ENCODE measurements around the gene PRORP. TPM values are rescaled to one million over a fixed set of nuclear protein-coding genes. Genes with fewer than 3 reads are reported as not detected.

PRORP gene
- total and polyA plus RNA-seq, 5 donors: 13.8 to 19.6 (median 17.4) TPM

DNA sequence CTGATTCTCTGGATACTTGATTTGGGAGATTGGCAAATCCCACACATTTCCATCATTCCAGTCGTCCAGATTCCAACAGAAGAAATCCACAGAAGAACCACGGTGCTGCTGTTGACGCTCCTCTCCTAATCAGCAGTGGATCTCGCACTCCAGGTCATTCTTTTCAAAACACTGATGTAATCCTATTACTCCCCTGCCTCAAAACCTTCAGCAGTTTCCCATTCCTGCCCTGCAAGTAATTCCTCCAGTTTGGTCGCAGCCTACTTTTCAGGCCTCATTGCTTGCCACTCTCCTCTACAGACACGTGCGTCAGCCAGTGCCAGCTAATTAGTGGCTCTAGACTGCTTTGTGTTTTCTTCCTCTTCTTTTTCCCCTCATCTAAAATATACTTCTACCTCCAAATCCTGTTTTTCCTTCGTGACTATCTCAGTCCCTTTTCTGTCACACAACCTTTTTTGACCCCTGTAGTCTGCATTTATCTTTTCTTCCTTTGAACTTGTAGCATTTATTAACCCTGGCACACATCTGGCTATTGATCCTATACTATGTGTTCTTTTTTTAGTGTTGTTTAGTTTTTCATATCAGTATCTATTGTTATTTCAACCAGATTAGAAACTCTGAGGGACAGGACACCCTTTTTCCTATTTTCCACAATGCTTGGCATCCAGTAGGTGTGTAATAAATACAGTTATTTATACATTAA lies 36.8 kb downstream of the PRORP start:
- Histone ChIP-seq H3K27me3 (ENCODE audit: control insufficient read depth, insufficient read depth) (no peaks in the 10 kb centered on the region), H3K9me3 (ENCODE audit: control insufficient read depth, low read length) (no peaks in the 10 kb centered on the region), H3K4me3 (ENCODE audit: low read length) (no peak overlapping the region), H3K27ac (ENCODE audit: low read length) (no peak overlapping the region), H3K4me1 (ENCODE audit: control insufficient read depth, insufficient read depth, low read length) (peaks cover 4% of the 10 kb centered on the region)
- intact Hi-C loops (cut with DNase I): no loop called here
- 69% methylated on average over 8 of the region's 8 CpGs for WGBS
- DNase-seq (no peak), ATAC-seq (no peak)

DNA sequence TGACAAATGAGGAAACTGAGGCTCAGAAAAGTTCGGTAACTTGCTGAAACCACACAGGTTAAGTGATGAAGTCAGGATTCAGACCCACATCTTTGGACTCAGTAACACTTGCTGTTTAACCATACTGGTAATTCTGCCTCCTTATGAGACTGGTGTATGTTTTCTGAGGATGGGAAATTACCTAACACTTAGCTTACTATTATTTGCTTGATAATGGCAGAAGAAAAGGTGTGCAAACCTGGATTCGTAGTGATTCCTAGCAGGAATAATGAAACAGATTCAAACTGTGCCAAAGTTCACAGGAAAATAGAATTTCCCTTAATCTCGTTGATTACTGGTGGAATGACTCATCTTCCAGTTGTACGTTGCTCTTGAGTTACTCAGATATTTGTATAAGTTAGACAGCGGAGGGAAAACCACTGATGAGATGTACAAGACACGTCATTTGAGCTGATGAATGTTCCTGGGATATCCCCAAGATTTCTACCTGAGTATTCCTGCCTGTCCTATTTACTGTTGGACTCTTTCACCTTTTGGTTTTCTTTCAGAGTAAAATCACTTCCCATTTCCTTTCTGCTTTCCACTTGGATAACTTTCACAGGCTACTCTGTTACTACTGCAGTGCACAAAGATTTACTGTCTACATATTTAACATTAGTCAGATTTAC lies 37.5 kb downstream of the PRORP start:
- peak in 1 of 2 donors; percentile 79 for ATAC-seq

DNA sequence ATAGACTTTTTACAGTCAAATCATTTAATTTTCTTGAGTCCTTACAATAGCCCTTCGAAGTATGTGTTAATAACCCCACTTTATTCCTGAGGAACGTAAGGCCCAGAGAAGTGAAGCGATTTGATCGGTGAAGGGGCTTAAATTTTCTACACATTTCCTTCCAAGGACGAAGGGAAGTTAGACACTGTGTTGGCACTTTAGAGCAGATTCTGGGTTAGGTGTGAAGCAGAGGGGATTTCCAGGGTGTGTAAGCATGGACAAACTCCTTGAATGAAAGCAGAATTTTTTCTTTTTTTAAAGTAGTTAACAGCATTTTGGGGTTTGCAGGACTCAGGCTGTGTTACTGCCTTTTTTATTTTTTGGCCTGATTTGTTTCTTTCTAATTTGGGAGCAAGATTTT lies 38.9 kb downstream of the PRORP start:
- Histone ChIP-seq H3K9me3 (ENCODE audit: control insufficient read depth, low read length) (no peaks in the 10 kb centered on the region), H3K27ac (ENCODE audit: low read length) (no peak overlapping the region), H3K4me1 (ENCODE audit: control insufficient read depth, insufficient read depth, low read length) (peaks cover 3% of the 10 kb centered on the region), H3K4me3 (ENCODE audit: low read length) (no peak overlapping the region), H3K27me3 (ENCODE audit: control insufficient read depth, insufficient read depth) (no peaks in the 10 kb centered on the region)
- intact Hi-C loops (cut with DNase I): no loop called here
- ATAC-seq: no peak
- no peak for DNase-seq
- 69% methylated on average over 5 of the region's 5 CpGs for WGBS

More for the DNA sequence above, 37.5 kb downstream of the PRORP start:
- Histone ChIP-seq H3K9me3 (ENCODE audit: control insufficient read depth, low read length) (no peaks in the 10 kb centered on the region), H3K27me3 (ENCODE audit: control insufficient read depth, insufficient read depth) (no peaks in the 10 kb centered on the region), H3K4me3 (ENCODE audit: low read length) (no peak overlapping the region), H3K27ac (ENCODE audit: low read length) (no peak overlapping the region), H3K4me1 (ENCODE audit: control insufficient read depth, insufficient read depth, low read length) (peaks cover 4% of the 10 kb centered on the region)
- WGBS: 57% methylated on average over 6 of the region's 6 CpGs
- intact Hi-C loops (cut with DNase I): no loop called here
- no peak for DNase-seq

DNA sequence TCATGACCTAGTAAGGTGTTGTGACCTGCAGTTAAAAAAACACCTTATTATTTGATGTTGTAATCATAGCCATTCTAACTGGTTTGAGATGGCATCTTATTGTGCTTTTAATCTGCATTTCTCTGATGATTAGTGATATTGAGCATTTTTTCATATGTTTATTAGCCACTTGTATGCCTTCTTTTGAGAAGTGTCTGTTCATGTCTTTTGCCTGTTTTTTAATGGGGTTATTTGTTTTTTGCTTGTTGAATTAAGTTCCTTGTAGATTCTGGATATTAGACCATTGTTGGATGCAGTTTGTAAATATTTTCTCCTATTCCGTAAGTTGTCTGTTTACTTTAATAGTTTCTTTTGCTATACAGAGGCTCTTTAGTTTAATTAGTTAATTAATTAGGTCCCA lies 41.0 kb downstream of the PRORP start:
- DNase-seq (no peak), ATAC-seq (no peak)
- Histone ChIP-seq H3K9me3 (ENCODE audit: control insufficient read depth, low read length) (no peaks in the 10 kb centered on the region), H3K4me3 (ENCODE audit: low read length) (no peak overlapping the region), H3K4me1 (ENCODE audit: control insufficient read depth, insufficient read depth, low read length) (peaks cover 3% of the 10 kb centered on the region), H3K27me3 (ENCODE audit: control insufficient read depth, insufficient read depth) (no peaks in the 10 kb centered on the region), H3K27ac (ENCODE audit: low read length) (no peak overlapping the region)
- 96% methylated on average over 1 of the region's 1 CpG for WGBS
- intact Hi-C loops (cut with DNase I): no loop called here

DNA sequence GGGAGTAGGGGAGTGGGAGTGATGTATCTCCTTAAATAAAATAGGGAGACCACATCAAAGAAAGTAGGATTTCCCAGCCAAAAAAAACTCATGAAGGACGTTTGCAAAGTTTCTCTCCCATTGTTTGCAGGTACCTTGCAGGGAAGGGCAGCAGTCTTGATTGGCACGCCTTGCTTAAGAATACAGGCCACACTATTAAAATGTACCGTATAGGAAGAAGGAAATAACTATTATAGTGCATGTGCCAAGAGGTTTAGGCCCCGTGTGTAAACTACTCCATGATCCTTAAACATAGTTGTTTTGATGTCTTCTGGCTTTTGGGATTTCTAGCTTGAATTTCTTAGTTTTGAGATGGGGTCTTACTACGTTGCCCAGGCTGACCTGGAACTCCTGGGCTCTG lies 42.5 kb downstream of the PRORP start:
- Histone ChIP-seq H3K4me3 (ENCODE audit: low read length) (no peak overlapping the region), H3K27me3 (ENCODE audit: control insufficient read depth, insufficient read depth) (no peaks in the 10 kb centered on the region), H3K27ac (ENCODE audit: low read length) (no peak overlapping the region), H3K9me3 (ENCODE audit: control insufficient read depth, low read length) (no peaks in the 10 kb centered on the region), H3K4me1 (ENCODE audit: control insufficient read depth, insufficient read depth, low read length) (no peaks in the 10 kb centered on the region)
- 78% methylated on average over 5 of the region's 5 CpGs for WGBS
- ATAC-seq (no peak), DNase-seq (no peak)
- intact Hi-C loops (cut with DNase I): no loop called here

DNA sequence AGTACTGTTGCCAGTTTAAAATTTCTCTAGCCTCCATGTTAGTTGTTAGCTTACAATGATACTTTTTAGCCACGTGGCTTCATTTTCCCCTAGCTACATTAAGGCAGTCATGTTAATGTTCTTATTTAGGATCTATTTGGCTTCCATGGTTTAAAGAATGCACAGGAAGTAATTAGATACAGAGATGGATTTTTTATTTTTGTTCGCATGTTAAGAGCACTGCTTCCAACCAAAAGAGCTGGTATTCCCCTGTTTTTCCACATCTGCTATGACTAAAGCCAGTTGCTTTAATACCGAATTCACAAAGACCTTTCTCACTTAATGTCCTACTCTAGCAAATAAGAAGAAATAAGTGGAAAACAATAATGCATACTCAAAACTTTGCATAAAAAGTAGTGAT lies 45.1 kb downstream of the PRORP start:
- Histone ChIP-seq H3K27me3 (ENCODE audit: control insufficient read depth, insufficient read depth) (no peaks in the 10 kb centered on the region), H3K4me3 (ENCODE audit: low read length) (no peak overlapping the region), H3K9me3 (ENCODE audit: control insufficient read depth, low read length) (no peaks in the 10 kb centered on the region), H3K4me1 (ENCODE audit: control insufficient read depth, insufficient read depth, low read length) (no peaks in the 10 kb centered on the region), H3K27ac (ENCODE audit: low read length) (no peak overlapping the region)
- 85% methylated on average over 3 of the region's 3 CpGs for WGBS
- DNase-seq: no peak
- intact Hi-C loops (cut with DNase I): no loop called here
- ATAC-seq: no peak

Other genes starting within 250 kb of the PRORP start
- 10 to 100 TPM in 1 of 4 donors, 1 to 10 TPM in 3; 5.7 to 11.5 (median 7.4) TPM for gene BAZ1A, start 247.2 kb upstream of the PRORP start, total RNA-seq
- gene BAZ1A, start 247.2 kb upstream of the PRORP start, polyA plus RNA-seq: 5.0 TPM
- gene SRP54, start 139.6 kb upstream of the PRORP start, total RNA-seq: 10 to 100 TPM; 31.1 to 34.1 (median 33.0) TPM
- gene SRP54, start 139.6 kb upstream of the PRORP start, polyA plus RNA-seq: 34.1 TPM
- 10 to 100 TPM; 54.2 to 86.2 (median 66.2) TPM for gene FAM177A1, start 76.3 kb upstream of the PRORP start, total RNA-seq
- gene FAM177A1, start 76.3 kb upstream of the PRORP start, polyA plus RNA-seq: 54.1 TPM
- 10 to 100 TPM; 22.6 to 29.5 (median 28.3) TPM for gene PPP2R3C, start 562 bp upstream of the PRORP start, total RNA-seq
- 23.1 TPM for gene PPP2R3C, start 562 bp upstream of the PRORP start, polyA plus RNA-seq
- gene PSMA6, start 169.8 kb downstream of the PRORP start, total RNA-seq: 100 to 1,000 TPM; 149 to 175 (median 163) TPM
- gene PSMA6, start 169.8 kb downstream of the PRORP start, polyA plus RNA-seq: 193 TPM

Measured in right cardiac atrium (tissue), 5 donors.